Left ventricle myocardium superior (tissue), 1 donor: Measurements from ENCODE around the gene CDH13. TPM values are rescaled to one million over a fixed set of nuclear protein-coding genes. Genes with fewer than 3 reads are reported as not detected.
A peak's percentile ranks its signal among the peaks of the same experiment; 100 is the strongest.

Source experiments
- ATAC-seq: fragments of 200-7000 bp; cut with Tn5 transposase; one replicate; pipeline ENCODE4 v1.9.1; 2020; ENCODE audit warnings: mild to moderate bottlenecking, moderate library complexity
- DNase-seq: peaks from one replicate; pipeline ENCODE4 v3.0.0-alpha.2; 2020
- intact Hi-C: fragments of 100-400 bp; cut with micrococcal nuclease; formaldehyde crosslinking; loops from one replicate; pipeline ENCODE4 v1.11.0; 2022
- total RNA-seq: library from RNA; stranded (reverse); fragmentation: NEBNext Ultra II Directional; extraction: Animal tissue kit (Norgen Biotek cat#: 25700); gene quantifications from one replicate; pipeline ENCODE4 v1.2.1, GENCODE V29; 2021
- donor health status: DM: no; HTN: yes; CAD: no; lungs with severe emphysema.

CDH13 gene
- total RNA-seq, 1 donor from 2014 or later: 167 TPM

DNA sequence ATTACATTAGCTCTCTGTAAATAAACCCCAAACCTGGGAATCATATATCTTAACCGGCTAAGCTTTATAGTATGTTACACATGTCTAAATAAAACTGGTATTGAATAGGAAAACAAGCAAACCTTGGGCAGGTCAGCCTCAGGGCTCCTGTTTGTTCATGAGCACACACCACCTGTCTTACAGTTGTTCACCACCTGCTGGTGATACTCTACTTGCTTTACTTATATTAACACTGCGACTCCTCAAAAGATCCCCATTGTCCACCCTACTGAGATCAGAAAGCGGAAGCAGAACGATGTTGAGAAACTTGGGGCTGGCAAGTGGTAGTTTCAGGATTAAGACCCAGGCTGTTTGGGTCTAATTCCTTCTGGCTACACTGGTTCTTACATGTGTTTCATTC is 16.4 kb downstream of the CDH13 start:
- intact Hi-C loops: no loop called here
- ATAC-seq (no peak), DNase-seq (no peak)

DNA sequence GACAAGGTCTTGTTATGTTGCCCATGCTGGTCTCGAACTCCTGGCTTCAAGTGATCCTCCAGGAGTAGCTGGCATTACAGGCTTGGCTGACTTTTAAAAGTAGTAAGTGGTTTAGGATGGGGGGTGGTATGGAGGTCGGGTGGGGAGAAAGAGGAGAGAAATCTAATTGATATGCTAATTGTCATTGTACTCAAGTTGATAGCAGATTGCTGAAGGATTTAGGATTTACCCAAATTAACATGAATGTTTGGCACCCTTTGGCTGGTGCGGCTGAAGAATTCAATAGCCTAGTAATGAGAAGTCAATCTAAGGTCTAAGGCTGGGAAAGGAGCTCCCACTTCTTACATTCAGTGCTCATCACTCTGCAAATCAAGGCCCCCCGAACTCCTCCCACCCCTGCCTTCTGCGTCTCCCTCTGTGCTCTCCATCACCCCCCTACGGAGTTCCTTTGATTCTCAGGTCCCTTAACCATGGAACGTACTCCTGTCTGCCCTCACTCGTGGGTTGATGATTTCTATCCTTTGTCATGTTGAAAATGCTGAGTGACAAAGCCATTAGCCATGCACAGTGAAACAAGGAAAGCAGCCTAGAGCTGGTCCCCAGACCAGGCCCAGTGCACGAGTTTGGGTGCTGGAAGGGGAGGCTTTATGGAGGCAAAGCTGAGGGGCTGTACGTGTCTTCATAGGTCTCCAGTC is 17.3 kb downstream of the CDH13 start:
- no peak for DNase-seq
- intact Hi-C loops: no loop called here
- no peak for ATAC-seq

DNA sequence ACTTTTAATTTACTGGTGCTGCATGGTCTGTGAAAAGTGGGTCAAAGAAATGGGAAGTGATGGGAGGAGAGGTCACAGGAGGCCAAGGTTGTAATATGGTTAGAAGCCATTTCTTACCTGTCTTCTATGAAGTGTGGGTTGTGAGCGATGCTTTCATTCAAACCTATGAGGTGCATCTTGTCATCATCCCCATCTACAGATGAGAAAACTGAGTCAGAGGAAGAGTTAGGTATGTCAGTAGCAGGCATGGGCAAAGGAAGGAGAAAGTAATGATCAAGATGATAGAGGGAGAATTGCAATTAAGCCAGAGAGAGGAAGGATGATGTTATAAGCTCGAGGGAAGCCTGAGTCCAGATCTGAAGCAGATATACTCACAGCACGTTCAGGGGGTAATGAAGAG is 19.7 kb downstream of the CDH13 start:
- intact Hi-C loops: no loop called here
- no peak for ATAC-seq

GRCh38 chr16:82649766-82650165 is 23.0 kb downstream of the CDH13 start:
- ATAC-seq (no peak), DNase-seq (no peak)
- intact Hi-C loops: no loop called here

More for the DNA sequence above, 19.7 kb downstream of the CDH13 start:
- no peak for DNase-seq

- intact Hi-C loops: no loop called here
- DNase-seq (no peak), ATAC-seq (no peak)
Measured at GRCh38 chr16:82650804-82651203, 24.0 kb downstream of the CDH13 start.

DNA sequence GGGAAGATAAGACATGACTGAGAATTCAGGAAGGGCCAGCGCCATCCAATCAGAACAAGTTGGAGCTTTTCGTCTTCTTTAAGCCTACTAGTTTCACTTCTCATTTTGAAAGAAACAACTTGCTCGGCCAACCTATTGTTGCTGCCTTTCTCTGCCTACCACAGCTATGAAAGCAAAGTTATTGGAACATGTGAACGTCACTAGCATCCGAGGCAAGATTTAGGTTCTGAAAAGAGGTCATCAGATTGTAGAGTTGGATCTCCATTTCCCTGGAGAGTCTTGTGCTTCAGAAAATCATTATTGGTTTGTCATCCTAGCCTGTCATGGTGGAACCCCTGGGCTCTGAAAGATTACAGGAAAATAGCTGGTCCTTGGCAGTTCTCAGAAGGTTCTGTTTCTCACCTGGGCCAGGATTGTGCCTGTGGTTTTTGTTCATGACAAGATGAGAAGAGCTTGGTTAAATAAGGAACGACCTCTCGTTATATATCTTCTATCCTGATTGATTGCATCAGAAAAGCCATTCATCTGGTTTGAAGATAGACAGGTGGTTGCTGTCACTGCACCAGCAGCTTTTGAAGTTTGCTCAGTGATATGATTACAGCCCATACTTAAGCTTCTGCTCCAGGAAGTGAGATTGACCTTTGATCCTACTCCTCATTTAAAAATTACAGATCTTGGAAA is 25.3 kb downstream of the CDH13 start:
- no peak for DNase-seq
- no peak for ATAC-seq
- intact Hi-C loops: no loop called here

GRCh38 chr16:82652826-82653225 is 26.1 kb downstream of the CDH13 start:
- intact Hi-C loops: no loop called here
- DNase-seq (no peak), ATAC-seq (no peak)

DNA sequence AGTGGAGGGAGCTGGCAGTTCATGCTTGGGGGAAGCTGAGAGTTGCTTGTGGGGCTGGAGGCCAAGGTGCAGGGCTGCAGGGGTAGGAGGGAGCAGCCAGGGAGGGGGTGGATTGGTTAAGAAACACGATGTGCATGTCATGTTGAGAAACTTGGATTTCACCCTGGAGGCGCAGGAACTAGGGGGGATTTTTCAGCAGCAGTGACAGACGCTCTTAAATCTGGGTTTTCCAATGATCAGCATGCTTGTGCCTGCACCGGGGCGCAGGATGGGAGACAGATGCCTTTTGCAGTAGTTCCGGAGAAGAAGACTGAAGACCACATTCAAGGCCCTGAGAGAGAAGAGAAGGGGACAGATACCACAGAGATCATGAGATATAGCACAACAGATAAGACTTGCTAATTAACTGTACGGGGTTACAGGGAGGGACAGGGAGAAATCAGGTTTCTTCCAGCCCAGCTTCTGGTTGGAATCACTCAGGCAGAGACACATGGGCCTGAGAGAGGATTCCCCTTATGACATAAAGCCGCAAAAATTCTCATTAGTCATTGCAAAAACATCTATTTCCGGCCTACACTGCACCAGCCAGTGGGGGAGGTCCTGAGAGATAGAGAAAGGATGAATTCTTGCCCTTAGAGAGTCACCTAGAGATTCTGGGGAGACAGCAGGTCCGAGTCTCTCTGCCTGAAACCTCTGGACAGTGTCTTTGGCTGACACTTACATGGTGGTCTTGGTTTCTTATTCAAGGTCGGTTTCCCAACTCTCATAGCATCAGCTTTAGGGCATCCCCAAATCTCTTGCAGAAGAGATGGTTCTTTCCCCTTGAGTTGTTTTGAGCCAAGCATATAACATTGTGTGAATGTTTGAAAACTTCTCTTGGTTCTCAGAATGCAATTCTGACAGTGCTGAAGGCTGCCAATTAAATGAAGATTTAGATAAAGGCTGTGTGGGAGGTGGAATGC is 27.1 kb downstream of the CDH13 start:
- ATAC-seq: peak; percentile 70
- intact Hi-C loops: no loop called here
- DNase-seq: no peak

GRCh38 chr16:82655072-82655714 is 28.4 kb downstream of the CDH13 start:
- DNase-seq: no peak
- ATAC-seq: peak; percentile 50
- intact Hi-C loops: no loop called here

- no peak for DNase-seq
- ATAC-seq: peak; percentile 13
- intact Hi-C loops: no loop called here
Measured at GRCh38 chr16:82655720-82656490, 29.1 kb downstream of the CDH13 start.

DNA sequence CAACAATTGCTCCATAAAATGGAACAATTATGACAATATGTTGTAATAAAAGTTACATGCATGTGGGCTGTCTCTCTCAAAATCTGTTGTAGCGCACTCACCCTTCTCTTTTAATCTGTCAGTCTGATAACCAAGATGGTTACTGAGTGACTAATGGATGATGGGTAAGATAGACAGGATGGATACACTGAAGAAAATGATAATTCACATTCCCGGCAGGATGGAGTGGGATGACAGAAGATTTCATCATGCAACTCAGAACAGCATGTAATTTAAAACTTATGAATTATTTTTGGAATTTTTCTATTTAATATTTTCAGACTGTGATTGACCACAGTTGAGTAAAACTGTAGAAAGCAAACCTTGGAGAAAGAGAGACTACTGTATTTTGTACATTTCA is 30.5 kb downstream of the CDH13 start:
- no peak for ATAC-seq
- intact Hi-C loops: no loop called here
- DNase-seq: no peak

DNA sequence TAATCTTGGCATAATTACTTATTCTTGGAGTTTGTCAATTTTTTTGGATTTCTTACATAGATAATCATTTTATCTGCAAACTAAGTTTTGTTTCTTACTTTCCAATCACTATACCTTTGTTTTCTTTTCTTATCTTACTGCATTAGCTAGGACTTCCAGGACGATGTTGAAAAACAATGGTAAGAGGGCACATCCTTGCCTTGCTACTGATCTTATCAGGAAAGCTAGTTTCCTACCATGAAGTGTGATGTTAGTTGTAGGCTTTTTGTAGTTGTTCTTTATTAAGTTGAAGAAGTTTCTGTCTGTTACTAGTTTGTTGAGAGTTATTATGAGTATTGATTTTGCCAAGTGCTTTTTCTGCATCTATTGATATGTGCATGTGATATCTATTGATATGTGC is 31.0 kb downstream of the CDH13 start:
- DNase-seq (no peak), ATAC-seq (no peak)
- intact Hi-C loops: no loop called here

DNA sequence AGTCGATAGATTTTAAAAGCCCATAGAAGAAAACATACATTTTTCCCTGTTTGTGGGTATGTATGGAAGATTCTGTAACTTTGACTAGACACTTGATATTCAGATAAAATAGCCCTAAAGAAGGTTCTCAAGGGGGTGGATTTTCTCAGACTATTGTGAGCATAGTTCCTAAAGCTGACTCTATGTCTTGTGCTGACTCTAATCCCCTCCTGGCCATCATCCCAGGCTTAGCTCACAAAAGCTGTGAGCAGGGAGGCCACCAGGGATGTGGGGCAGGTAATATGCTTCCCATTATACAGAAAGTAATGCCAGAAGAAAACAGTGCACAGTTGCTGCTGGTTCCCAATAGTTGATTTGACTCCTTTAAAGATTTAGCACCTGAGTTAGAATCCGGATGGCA is 32.0 kb downstream of the CDH13 start:
- ATAC-seq: no peak
- DNase-seq: no peak
- intact Hi-C loops: no loop called here

DNA sequence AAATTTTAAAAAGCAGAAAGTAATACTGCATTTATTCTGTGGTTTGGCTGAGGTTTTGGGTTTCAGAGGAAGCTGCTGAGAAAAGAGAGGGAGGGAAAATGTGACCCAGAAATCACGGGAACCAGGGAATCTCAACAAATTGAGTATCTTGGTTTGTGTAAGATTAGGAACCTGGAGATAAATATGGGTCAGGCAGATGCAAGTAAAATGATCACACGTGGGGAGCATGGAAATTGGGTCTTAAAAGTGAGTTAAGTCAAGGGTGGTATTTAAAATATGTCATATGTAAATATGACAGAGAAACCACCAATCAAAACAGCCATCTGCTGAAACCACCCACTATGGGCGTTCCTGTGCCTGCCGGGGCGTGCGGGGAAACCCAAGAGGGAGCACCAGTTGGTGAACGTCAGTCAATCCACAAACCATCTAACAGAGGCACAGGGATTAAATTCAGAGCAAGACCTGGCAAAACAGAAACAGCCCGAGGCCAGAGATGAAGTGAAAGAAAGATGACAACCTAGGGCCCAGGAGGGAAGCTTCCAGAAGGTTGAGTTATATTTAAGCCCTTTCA is 33.4 kb downstream of the CDH13 start:
- intact Hi-C loops: no loop called here
- DNase-seq (no peak), ATAC-seq (no peak)

DNA sequence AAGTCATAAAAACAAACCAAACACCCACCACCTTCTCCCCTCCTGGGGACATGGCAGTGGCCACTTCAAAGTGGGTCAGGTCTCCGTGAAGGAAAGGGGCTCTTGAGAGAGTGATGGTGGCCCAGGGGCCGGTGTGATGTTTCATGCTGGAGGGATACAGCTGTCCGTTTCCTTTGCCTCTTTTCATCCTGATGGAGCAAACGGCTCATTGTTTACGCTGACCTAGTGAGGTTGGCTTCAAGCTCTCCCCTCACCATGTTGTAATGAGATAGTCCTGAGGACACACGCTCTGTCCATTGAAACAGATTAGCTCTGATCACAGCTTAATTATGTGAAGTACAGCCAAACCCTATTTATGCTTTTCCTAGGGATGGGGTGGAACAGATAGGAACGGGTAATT is 34.2 kb downstream of the CDH13 start:
- ATAC-seq (no peak), DNase-seq (no peak)
- intact Hi-C loops: no loop called here

DNA sequence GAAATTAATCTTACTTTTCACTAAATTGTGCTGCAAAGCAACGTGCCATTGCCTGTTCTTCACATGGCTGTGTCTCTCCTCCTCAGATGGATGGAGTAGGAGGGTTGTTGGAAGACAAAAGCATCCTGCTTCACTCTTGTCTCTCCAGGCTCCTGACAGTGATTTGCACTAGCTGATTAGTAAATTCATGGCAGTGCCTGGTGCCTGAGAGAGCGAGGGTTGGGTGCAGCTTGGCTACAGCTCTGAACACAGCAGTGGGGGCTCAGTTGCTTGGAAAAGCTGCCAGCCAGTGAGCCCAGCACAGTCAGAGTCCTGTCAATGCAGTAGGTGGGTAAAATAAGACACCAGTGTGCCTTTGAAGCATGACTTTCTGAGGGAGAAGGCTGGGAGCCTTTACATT is 37.4 kb downstream of the CDH13 start:
- DNase-seq (no peak), ATAC-seq (no peak)
- intact Hi-C loops: no loop called here

- DNase-seq (no peak), ATAC-seq (no peak)
- intact Hi-C loops: no loop called here
Measured at GRCh38 chr16:82665025-82665424, 38.3 kb downstream of the CDH13 start.

DNA sequence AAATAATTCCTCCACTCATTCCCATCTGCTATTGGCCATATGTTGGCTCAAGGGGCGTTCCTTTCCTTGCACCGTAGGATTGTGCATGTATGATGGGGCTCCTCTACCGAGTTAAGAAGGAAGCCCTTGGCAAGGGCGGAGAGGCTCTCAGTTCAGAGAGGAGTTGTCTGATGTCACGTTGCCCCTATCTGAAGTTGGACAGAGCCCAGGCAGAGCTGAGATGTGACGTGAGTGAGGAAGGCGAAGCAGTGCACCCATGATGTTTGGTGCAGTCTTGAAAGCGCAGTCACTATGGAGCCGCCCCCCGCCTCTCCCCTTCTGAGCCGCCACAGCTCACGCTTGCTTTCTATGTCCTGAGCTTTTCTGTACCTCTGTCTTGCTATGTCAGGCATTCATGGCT is 40.7 kb downstream of the CDH13 start:
- intact Hi-C loops: no loop called here
- ATAC-seq: peak; percentile 36

GRCh38 chr16:82668094-82668493 is 41.3 kb downstream of the CDH13 start:
- intact Hi-C loops: no loop called here
- no peak for DNase-seq
- ATAC-seq: peak; percentile 68

More for the DNA sequence above, 40.7 kb downstream of the CDH13 start:
- no peak for DNase-seq
